GM18498 (cell line): Measurements from ENCODE around the gene AGAP1.

Experiments used
- ATAC-seq: cut with Tn5 transposase; IDR thresholded peaks from one replicate; pipeline ENCODE4 v1.9.1; 2021; ENCODE audit warnings: mild to moderate bottlenecking, moderate library complexity; ENCODE audit not compliant: unreplicated experiment

AGAP1 gene

DNA sequence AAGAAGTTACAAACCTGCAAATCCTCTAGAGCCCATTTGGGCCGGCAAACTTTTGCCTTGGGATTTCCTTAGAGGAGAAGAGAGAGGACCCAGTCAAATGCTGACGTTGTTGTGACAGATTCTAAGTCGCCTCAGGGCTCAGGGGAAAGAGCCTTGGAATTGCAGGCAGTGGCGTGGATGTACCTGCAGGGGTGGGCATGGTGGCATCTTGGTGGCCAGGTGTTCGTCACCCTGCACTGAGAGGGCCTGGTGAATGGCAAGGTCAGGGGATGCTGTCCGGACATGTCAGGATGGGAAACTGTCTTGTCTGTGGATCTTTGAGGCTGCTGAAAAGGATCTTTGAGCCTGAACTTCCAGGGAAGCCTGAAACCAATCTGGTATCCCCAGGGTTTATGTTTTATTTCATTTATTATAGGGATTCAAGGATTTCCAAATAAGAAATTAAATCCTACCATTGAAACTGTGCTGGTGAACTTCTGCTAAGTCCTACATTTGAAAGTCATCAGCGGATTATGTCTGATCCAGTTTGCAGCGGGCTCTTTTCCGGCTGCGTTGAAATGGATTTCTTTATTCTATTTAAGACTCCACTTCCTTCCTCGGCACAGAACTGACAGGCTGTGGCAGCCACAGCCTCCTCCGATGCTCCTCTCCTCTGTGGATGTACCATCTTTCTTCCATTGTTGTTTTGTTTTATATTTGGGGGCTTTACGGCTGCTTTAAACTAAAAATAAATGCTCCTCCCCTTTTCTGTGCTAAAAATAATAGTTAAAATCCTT is 207.6 kb downstream of the AGAP1 start:
- ATAC-seq = no peak

DNA sequence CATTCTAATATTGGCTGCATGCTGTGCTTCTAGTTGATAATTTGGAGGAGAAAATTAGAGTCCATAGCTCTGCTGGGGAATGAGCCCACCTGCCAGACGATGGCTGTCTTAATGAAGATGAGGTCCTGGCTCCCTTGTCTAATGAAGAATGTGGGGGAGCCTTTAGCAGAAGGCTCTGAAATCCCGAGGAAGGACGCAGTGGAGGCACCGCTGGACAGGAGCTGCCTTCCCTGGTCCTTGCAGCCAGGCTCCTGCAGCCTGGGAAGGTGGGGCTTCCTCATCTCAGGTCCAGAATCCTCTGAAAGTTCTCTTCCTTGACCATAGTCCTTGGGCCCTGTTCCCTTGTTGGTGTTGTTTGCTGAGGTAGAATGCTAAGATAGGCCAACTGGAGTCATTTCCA is 208.3 kb downstream of the AGAP1 start:
- no peak for ATAC-seq

- ATAC-seq = no peak
These were observed 210.0 kb downstream of the AGAP1 start for GRCh38 chr2:235703711-235704295.

GRCh38 chr2:235705296-235705695 is 211.5 kb downstream of the AGAP1 start:
- no peak for ATAC-seq

- no peak for ATAC-seq
These were observed 212.7 kb downstream of the AGAP1 start for GRCh38 chr2:235706506-235706905.

DNA sequence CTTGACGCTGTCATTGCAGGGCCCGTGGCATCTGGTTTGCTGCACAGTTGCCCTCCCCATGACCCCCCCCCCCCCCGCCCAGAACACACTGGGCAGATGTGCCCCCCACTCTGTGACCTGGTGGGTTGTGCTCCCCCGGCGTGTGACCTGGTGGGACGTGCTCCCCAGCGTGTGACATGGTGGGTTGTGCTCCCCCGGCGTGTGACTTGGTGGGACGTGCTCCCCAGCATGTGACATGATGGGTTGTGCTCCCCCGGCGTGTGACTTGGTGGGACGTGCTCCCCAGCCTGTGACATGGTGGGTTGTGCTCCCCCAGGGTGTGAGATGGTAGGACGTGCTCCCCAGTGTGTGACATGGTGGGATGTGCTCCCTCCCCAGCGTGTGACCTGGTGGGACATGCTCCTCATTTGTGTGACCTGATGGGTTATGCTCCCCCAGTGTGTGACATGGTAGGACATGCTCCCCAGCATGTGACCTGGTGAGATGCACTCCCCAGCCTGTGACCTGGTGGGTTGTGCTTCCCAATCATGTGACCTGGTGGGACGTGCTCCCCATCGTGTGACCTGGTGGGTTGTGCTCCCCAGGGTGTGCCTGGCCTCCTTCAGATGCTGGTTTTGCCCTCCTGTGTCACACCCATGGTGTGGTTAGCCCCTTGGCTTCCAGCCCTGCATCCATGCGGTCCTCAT is 213.7 kb downstream of the AGAP1 start:
- no peak for ATAC-seq

DNA sequence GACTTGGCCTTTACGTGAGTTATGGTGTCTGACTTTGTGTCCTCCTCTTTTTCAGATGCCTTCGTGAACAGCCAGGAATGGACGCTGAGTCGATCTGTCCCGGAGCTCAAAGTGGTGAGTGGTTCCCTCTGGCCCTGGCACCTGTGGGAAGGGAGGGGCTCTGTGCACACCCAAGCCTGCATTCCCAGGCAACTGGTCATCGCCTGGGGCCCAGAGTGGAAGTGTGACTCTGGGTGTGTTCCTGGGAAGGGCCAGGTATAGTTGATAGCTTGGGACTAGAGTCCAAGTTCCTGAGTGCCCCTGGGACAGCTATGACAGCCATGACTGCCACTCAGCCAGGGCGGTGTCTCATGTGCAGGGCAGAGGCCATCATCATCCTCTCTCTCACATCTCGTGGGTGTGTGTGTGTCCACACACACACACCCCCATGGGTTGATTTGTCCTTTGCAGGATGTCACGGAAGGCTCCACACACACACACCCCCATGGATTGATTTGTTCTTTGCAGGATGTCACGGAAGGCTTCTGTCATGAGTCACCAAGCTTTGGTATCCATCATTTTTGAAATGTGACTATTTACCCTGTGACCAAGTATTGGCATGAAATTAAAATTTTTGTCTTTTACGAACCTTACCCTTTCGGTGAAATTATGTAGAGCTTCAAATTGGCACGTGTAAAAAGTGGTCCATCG is 215.4 kb downstream of the AGAP1 start:
- ATAC-seq = no peak

- no peak for ATAC-seq
These were observed 216.4 kb downstream of the AGAP1 start for GRCh38 chr2:235709969-235710879.

DNA sequence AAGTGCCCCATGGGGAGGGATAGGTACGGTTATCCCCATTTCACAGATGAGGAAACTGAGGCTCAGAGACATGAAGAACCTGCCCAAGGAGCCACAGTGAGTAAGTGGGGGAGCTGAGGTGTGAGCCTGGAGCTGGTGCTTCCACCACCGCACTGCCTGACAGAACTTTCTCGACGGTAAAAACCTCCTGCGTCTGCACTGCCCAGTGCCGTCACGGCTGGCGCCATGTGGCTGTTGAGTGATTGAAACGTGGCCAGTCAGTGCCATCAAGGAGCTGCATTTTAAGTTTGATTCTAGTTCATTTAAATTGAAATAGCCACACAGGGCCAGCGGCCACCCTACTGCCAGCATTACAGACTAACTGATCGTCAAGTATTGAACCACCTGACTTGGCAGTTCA is 217.1 kb downstream of the AGAP1 start:
- no peak for ATAC-seq

- ATAC-seq = no peak
These were observed 217.7 kb downstream of the AGAP1 start for GRCh38 chr2:235711527-235711926.

GRCh38 chr2:235712176-235712575 is 218.3 kb downstream of the AGAP1 start:
- no peak for ATAC-seq

DNA sequence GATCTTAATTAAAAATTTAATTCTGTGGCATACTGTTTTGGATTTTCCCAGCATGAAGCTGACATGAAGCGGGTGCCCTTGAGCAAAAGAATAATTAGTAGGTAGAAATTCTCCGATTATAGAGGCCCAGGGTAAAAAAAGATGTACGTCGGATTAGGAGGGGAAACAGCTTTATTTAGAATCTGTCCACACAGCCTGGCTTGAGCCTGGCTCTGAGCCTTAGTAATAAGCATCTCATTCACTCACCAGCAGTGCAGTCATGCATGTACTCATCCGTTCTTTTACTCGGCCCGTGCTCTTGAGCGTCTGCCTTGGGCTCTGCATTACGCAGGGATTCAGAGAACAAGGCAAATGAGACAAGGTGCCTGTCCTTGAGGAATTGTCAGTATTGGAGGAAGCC is 219.3 kb downstream of the AGAP1 start:
- no peak for ATAC-seq

- no peak for ATAC-seq
These were observed 221.8 kb downstream of the AGAP1 start for GRCh38 chr2:235715601-235716000.

GRCh38 chr2:235716875-235717496 is 223.1 kb downstream of the AGAP1 start:
- no peak for ATAC-seq

DNA sequence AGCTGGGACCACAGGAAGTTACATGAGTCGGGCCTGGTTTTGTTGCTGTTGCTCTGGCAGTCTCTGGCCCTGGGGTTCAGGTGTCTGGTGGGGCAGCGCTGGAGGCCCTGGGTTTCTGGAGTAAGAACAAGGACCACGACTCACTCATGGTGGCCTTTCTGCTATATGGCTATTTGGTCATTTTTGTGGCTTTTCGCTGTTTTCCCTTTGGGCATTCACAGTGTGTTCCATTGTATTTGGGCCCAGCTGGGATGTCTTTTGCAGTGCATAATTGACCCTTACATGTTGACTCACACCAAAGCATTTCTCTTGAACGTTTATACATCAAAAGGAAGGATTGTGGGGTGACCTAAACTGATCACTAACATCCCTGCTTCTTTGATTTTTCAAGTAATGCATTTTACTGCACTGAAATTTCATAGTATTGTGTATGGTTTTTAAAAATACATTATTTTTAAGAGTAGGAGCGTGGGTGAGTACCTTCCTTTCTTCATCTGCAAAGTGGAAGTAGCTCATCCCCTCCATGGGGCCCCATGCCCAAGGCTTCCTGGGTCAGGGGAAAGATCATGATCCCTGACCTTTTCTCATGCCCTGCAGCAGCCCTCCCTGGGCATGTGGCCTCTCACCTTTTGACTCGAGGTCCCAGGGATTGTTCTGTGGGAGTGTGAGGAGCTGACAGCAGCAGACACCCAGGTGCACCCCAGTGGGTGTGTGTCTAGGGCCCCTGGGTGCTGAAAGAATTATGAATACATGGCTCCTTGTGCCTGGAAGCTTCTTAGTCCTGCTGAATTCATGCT is 225.5 kb downstream of the AGAP1 start:
- ATAC-seq = no peak

- ATAC-seq = no peak
These were observed 227.8 kb downstream of the AGAP1 start for GRCh38 chr2:235721625-235722024.

- no peak for ATAC-seq
These were observed 229.0 kb downstream of the AGAP1 start for GRCh38 chr2:235722869-235723268.

GRCh38 chr2:235723371-235723770 is 229.5 kb downstream of the AGAP1 start:
- no peak for ATAC-seq

DNA sequence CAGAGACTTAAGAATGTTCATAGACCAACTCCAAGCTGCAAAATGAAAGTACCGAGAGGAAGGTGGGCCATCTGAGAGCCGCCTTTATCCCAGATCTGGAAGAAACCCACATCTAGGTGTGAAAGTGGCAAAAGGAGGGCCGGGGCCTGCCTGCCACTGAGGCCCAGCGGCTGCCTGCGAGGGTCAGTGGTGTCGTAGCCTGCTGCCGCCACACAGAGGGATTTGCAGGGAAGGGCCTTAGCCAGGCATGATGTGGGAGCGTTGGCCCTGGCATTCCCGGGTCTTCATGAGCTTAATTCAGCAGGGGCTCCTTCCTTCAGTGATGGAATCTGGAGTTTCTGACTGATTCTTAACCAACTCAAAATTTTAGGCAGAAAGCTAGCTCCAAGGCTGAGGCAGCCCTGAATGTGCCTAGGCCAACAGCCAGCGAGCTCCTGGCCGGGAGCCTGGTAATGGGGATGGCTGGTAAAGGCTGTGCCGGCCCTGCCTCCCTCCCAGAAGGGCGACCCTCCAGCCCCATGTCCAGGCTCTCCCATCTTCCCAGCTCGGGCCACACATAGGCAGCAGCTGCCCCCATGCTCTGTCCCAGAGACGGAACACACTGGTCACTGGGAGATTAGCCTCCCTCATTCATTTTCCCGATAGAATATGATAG is 230.1 kb downstream of the AGAP1 start:
- no peak for ATAC-seq
